GM19035 (cell line): ENCODE results near the gene TPCN2.

Experiments
- ATAC-seq: cut with Tn5 transposase; IDR thresholded peaks from one replicate; pipeline ENCODE4 v1.9.1; 2021; ENCODE audit not compliant: unreplicated experiment

Gene TPCN2

DNA sequence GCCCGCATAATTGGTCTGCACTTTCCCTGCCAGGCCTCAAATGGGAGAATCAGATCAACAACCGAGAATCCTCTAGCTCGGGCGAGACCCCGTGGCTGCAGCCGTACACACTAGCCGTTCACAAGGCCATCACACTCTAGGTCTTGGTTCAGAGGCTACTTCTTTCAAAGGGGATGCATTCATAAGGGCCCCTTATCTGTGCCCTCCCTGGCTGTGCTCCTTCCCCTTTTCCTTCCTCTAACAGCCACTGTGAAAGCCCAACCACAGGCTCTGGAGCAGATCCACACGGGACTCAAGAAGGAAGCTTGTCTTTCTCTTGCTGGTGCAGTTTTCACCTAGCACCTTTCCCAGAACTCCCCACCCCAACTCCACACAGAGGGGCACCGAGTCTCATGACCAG lies 131.5 kb downstream of the TPCN2 start:
- no peak for ATAC-seq

DNA sequence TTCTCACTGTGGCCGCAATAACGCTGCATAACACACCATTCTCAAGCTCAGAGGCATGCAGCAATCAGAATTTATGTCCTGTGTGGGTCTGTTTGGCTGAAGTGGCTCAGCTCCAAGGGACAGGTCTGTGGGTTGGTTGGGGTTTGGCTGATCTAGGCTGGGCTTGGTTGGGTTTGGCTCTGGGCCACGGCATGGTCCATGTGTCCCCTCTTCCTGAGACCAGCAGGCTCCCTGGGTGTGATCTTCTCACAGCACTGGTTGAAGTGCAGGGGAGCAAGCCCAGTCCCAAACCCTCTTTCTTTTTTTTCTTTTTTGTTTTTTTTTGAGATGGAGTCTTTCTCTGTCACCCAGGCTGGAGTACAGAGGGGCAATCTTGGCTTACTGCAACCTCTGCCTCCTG lies 132.0 kb downstream of the TPCN2 start:
- no peak for ATAC-seq

DNA sequence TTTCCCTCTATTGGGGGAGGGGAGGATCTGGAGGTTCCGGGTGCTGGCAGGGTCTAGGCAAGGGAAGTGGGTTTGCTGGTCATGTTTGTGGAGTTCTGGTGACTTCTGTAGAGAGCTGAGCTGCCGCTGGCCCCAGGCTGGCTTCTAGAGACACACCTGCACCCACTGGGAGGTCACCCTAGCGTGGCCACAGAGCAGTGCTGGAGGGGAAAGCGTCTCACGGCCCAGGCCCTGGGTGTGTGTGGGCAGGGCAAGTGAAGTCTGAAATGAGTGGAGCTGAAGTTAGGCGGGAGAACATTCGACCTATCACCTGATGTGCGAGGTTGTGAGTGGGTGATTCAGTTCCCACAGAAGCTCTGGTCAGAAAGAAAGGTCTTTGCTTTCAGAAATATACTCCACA lies 134.9 kb downstream of the TPCN2 start:
- ATAC-seq, result no peak
